ENCODE data around the gene MCF2L.

MCF2L gene

GRCh38 chr13:113072376-113072775 lies 103.4 kb downstream of the MCF2L start:
- no peak for TF ChIP-seq CTCF (conservative IDR thresholded peaks at IDR 0.05; ENCODE audit: low read depth, low read length)

GRCh38 chr13:113073942-113074341 lies 104.9 kb downstream of the MCF2L start:
- TF ChIP-seq CTCF (conservative IDR thresholded peaks at IDR 0.05; ENCODE audit: low read depth, low read length), result no peak
- H3K4me3 ChIP-seq (ENCODE audit: low read depth, low read length), result no peak overlapping the region
- DNase-seq (ENCODE audit: low read depth), result no peak

More at GRCh38 chr13:113072376-113072775, 103.4 kb downstream of the MCF2L start:
- no peak overlapping the region for H3K4me3 ChIP-seq (ENCODE audit: low read depth, low read length)
- no peak for DNase-seq (ENCODE audit: low read depth)

- DNase-seq (ENCODE audit: low read depth), result no peak
- H3K4me3 ChIP-seq (ENCODE audit: low read depth, low read length), result no peak overlapping the region
- no peak for TF ChIP-seq CTCF (conservative IDR thresholded peaks at IDR 0.05; ENCODE audit: low read depth, low read length)
These were observed 105.4 kb downstream of the MCF2L start for GRCh38 chr13:113074401-113074800.

GRCh38 chr13:113074876-113075275 lies 105.9 kb downstream of the MCF2L start:
- no peak overlapping the region for H3K4me3 ChIP-seq (ENCODE audit: low read depth, low read length)
- DNase-seq (ENCODE audit: low read depth), result no peak
- TF ChIP-seq CTCF (conservative IDR thresholded peaks at IDR 0.05; ENCODE audit: low read depth, low read length), result no peak

- no peak for TF ChIP-seq CTCF (conservative IDR thresholded peaks at IDR 0.05; ENCODE audit: low read depth, low read length)
- no peak overlapping the region for H3K4me3 ChIP-seq (ENCODE audit: low read depth, low read length)
- no peak for DNase-seq (ENCODE audit: low read depth)
These were observed 106.7 kb downstream of the MCF2L start for GRCh38 chr13:113075711-113076110.

GRCh38 chr13:113076681-113077401 lies 107.8 kb downstream of the MCF2L start:
- no peak overlapping the region for H3K4me3 ChIP-seq (ENCODE audit: low read depth, low read length)
- TF ChIP-seq CTCF (conservative IDR thresholded peaks at IDR 0.05; ENCODE audit: low read depth, low read length), result no peak
- DNase-seq (ENCODE audit: low read depth), result no peak

- H3K4me3 ChIP-seq (ENCODE audit: low read depth, low read length), result no peak overlapping the region
- TF ChIP-seq CTCF (conservative IDR thresholded peaks at IDR 0.05; ENCODE audit: low read depth, low read length), result no peak
These were observed 108.5 kb downstream of the MCF2L start for GRCh38 chr13:113077566-113077952.

More at GRCh38 chr13:113077566-113077952, 108.5 kb downstream of the MCF2L start:
- no peak for DNase-seq (ENCODE audit: low read depth)
